Ovary (tissue), 9 donors: ENCODE measurements around the gene TTC7B. TPM values are rescaled to one million over a fixed set of nuclear protein-coding genes. Genes with fewer than 3 reads are reported as not detected.

ENCODE experiments used
- DNase-seq, 5 donors: peaks; one replicate each; pipeline ENCODE4 v3.0.0-alpha.2; 2019 to 2020
- H3K27ac ChIP-seq, 2 donors: fragments of 200-600 bp; one replicate each; pipeline versions ENCODE4 v1.5.1 to v1.8.0; 2019 to 2022
- H3K27me3 ChIP-seq: fragments of 200-600 bp; one replicate; pipeline ENCODE4 v1.8.0; 2022
- H3K36me3 ChIP-seq: fragments of 200-600 bp; sonication (generic); one replicate; pipeline ENCODE4 v1.5.1; 2019
- H3K4me1 ChIP-seq: one replicate; pipeline ENCODE4 v1.8.1; 2013; ENCODE audit warnings: mild to moderate bottlenecking, moderate library complexity; ENCODE audit not compliant: insufficient read depth
- H3K4me3 ChIP-seq: fragments of 200-600 bp; sonication (generic); one replicate; pipeline ENCODE4 v1.5.1; 2017
- H3K9me3 ChIP-seq, 2 donors: fragments of 200-600 bp in 1 of 2; sonication (generic) in 1 of 2; one replicate each; pipeline versions ENCODE4 v1.5.1 to v1.8.1; 2013 to 2019; ENCODE audit warnings: mild to moderate bottlenecking in 1 of 2, moderate library complexity in 1 of 2
- CTCF ChIP-seq, 3 donors: fragments of 450-650 bp in 2 of 3; fragments of 200-600 bp in 1 of 3; IDR thresholded peaks; one replicate each; pipeline versions ENCODE4 v1.5.1 to v1.8.0; 2016 to 2022; ENCODE audit warnings: antibody characterized with exemption in 3 of 3, mild to moderate bottlenecking in 1 of 3
- EP300 ChIP-seq: sonication (generic); formaldehyde crosslinking; IDR thresholded peaks from one replicate; pipeline ENCODE4 v1.6.1; 2017; ENCODE audit warnings: antibody characterized with exemption
- POLR2A ChIP-seq: fragments of 450-650 bp; IDR thresholded peaks from one replicate; pipeline ENCODE4 v1.6.1; 2017; ENCODE audit warnings: antibody characterized with exemption, mild to moderate bottlenecking, moderate library complexity
- WGBS, 3 donors: extraction: QIAGEN DNeasy Blood & Tissue Kit in 1 of 3; methylation state at CpG; one replicate each; pipeline versions ENCODE4 v1.1.5 to v1.1.7; 2013 to 2017; 5-methylcytosine and 5-hydroxymethylcytosine counted together
- intact Hi-C, 4 donors: fragments of 100-400 bp; cut with DNase I; formaldehyde crosslinking; loops; one replicate each; pipeline versions ENCODE4 v1.11.0 to v1.15.1; 2022 to 2023
- polyA plus RNA-seq, 2 donors: library from polyadenylated mRNA; stranded (reverse); fragments of 200-250 nt in 1 of 2; fragments of 350-450 nt in 1 of 2; fragmentation: Illumina TruSeq in 1 of 2; extraction: RNeasy Lipid Tissue Mini Kit (QIAGEN cat#74804) in 1 of 2; gene quantifications; one replicate each; pipeline ENCODE4 v1.2.3, GENCODE V29; 2013 to 2014
- total RNA-seq, 7 donors: library from RNA; depleted of rRNA in 2 of 7; stranded (reverse); fragments of >200 nt in 2 of 7; fragmentation: NEBNext Ultra II Directional in 3 of 7; extraction: Animal tissue kit (Norgen Biotek cat#: 25700) in 3 of 7; gene quantifications; one replicate each; pipeline versions ENCODE4 v1.1.0 to v1.2.4, GENCODE V29; 2016 to 2023
- donor health status: DM: no; HTN: no; CAD: no; lungs with moderate emphysema.
- donor health status: DM: no; HTN: no; CAD: no.
- donor health status: Bipolar disorder and iron deficiency.
- donor health status: DM: yes; HTN: yes; CAD: no.
- donor health status: DM: no; HTN: no; CAD: no.
- donor health status: DM: yes; HTN: yes; CAD: no.

The TTC7B gene
- total and polyA plus RNA-seq, 9 donors: 18.2 to 39.5 (median 34.2) TPM

GRCh38 chr14:90743826-90744225, 72.4 kb downstream of the TTC7B start:
- Histone ChIP-seq H3K36me3 (no peaks in the 10 kb centered on the region), H3K4me1 (peaks cover 11% of the 10 kb centered on the region), H3K4me3 (no peak overlapping the region), H3K9me3 (no peaks in the 10 kb centered on the region), H3K27ac (peak overlapping the region; percentile 40 to 64), H3K27me3 (no peaks in the 10 kb centered on the region)
- no peak for TF ChIP-seq CTCF (IDR thresholded peaks at IDR 0.05)
- no peak for TF ChIP-seq POLR2A
- TF ChIP-seq EP300: no peak
- WGBS, 3 donors: 77 to 89% (median 80%) methylated on average over 10 of the region's 10 CpGs
- intact Hi-C loops: no loop called here
- no peak for DNase-seq

- TF ChIP-seq EP300 (no peak), POLR2A (no peak), CTCF (IDR thresholded peaks at IDR 0.05) (no peak)
- Histone ChIP-seq H3K4me1 (peaks cover 11% of the 10 kb centered on the region), H3K27me3 (no peaks in the 10 kb centered on the region), H3K4me3 (no peak overlapping the region), H3K27ac (peak overlapping the region; percentile 40 to 64), H3K36me3 (no peaks in the 10 kb centered on the region), H3K9me3 (no peaks in the 10 kb centered on the region)
- intact Hi-C loops: no loop called here
- DNase-seq: no peak
- WGBS, 3 donors: 5 to 8% (median 6%) methylated on average over 3 of the region's 3 CpGs
These were observed 72.8 kb downstream of the TTC7B start for GRCh38 chr14:90743425-90743824.

DNA sequence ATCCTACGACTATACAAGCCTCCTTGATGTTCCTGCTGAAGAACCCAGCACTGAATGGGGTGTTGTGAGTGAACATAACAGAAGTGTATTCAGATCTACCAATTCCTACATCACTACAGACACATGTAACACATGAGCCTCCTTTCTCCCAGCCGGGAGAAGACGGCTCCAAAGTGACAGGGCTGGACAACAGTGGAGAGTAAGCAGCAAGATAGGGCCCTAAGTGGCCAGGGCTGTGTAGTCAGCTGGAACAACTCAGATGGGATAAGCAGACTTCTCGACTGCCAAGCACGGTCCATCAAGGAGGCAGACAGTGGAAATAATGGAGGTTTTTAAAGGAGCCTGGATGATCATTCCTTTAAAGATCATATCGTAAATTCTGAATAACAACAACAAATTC, 73.5 kb downstream of the TTC7B start:
- TF ChIP-seq POLR2A (no peak), CTCF (IDR thresholded peaks at IDR 0.05) (no peak), EP300 (no peak)
- peaks cover 11% of the 10 kb centered on the region for H3K4me1 ChIP-seq
- H3K27me3 ChIP-seq: no peaks in the 10 kb centered on the region
- 20 to 26% (median 21%) methylated on average over 6 of the region's 6 CpGs for WGBS, 3 donors
- no peaks in the 10 kb centered on the region for H3K36me3 ChIP-seq
- no peak overlapping the region for H3K4me3 ChIP-seq
- DNase-seq: peak in 2 of 5 donors; percentile 32 to 33
- H3K9me3 ChIP-seq: no peaks in the 10 kb centered on the region
- peak overlapping the region in 1 of 2 donors; percentile 64 for H3K27ac ChIP-seq
- intact Hi-C loops: no loop called here

DNA sequence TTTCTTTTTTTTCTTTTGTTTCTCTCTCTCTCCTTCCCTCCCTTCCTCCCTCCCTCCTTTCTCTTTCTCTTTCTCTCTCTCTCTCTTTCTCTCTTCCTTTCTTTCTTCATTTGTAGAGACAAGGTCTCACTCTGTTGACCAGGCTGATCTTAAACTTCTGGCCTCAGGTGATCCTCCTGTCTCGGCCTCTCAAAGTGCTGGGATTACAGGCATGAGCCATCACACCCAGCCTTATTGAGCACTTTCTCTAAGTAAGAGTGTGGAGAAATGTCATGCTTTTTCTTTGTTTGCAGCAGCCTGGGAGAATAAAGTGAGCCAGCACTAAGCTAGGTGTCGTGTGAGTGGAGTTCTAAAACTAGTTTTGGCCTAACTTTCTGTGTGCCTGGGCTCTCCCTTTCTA, 74.0 kb downstream of the TTC7B start:
- Histone ChIP-seq H3K36me3 (no peaks in the 10 kb centered on the region), H3K4me1 (peaks cover 11% of the 10 kb centered on the region), H3K4me3 (no peak overlapping the region), H3K27me3 (no peaks in the 10 kb centered on the region), H3K9me3 (no peaks in the 10 kb centered on the region), H3K27ac (peak overlapping the region in 1 of 2 donors; percentile 64)
- 96 to 97% (median 96%) methylated on average over 2 of the region's 2 CpGs for WGBS, 3 donors
- no peak for DNase-seq
- TF ChIP-seq CTCF (IDR thresholded peaks at IDR 0.05) (no peak), EP300 (no peak), POLR2A (no peak)
- intact Hi-C loops: no loop called here

DNA sequence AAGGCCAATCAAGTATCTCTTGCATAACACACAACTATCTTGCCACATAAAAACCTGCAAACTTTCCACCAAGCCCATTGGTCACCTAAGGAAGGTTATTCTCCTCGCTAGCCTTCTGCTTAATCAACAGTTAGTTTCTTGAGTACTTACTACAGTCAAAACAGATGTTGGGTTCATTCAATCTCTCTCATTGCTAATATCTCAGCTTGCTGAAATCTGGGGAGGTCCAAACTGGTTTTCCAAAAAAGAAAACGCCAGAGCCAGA, 74.6 kb downstream of the TTC7B start:
- Histone ChIP-seq H3K27ac (no peak overlapping the region), H3K4me1 (peaks cover 11% of the 10 kb centered on the region), H3K9me3 (no peaks in the 10 kb centered on the region), H3K36me3 (no peaks in the 10 kb centered on the region), H3K4me3 (no peak overlapping the region), H3K27me3 (no peaks in the 10 kb centered on the region)
- TF ChIP-seq EP300 (no peak), POLR2A (no peak), CTCF (IDR thresholded peaks at IDR 0.05) (no peak)
- intact Hi-C loops: no loop called here
- 82 to 92% (median 91%) methylated on average over 2 of the region's 2 CpGs for WGBS, 3 donors
- no peak for DNase-seq
